IMR-90 (cell line): Measurements from ENCODE around the gene COL1A1. TPM values are rescaled to one million over a fixed set of nuclear protein-coding genes. Genes with fewer than 3 reads are reported as not detected.

Experiments used
- ATAC-seq: fragments of 200-7000 bp; cut with Tn5 transposase; 2 replicates; pipeline ENCODE4 v1.9.1; 2020; ENCODE audit warnings: low read depth, mild to moderate bottlenecking, moderate library complexity
- BruUV-seq: library from RNA; stranded (reverse); fragments of 400-500 nt; replicated peaks from 2 replicates; lab custom pipeline; 2021; lab: Mats Ljungman, UMichigan
- CTCF ChIA-PET: fragments of 300-600 bp; formaldehyde crosslinking; extraction: SDS; loops from one replicate; lab custom pipeline; 2021; ENCODE audit warnings: antibody characterized with exemption; lab: Yijun Ruan, JAX
- POLR2A ChIA-PET: fragments of 300-600 bp; sonication (Branson Sonifier 250); formaldehyde crosslinking; loops from one replicate; lab custom pipeline; 2022; ENCODE audit warnings: antibody characterized with exemption; ENCODE audit not compliant: unreplicated experiment; lab: Charles Lee
- DNase-seq: peaks from one replicate; pipeline ENCODE4 v3.0.0; 2013
- H2AFZ ChIP-seq: replicated peaks from 2 replicates; pipeline ENCODE3; 2013; ENCODE audit warnings: low read length, mild to moderate bottlenecking; ENCODE audit not compliant: poor library complexity
- H2AK5ac ChIP-seq: 2 replicates; pipeline ENCODE4 v1.6.1; 2013; ENCODE audit warnings: low read depth, low read length, inconsistent platforms
- H2AK9ac ChIP-seq: replicated peaks from 2 replicates; pipeline ENCODE3; 2013; ENCODE audit warnings: mild to moderate bottlenecking, low read depth, low read length, moderate library complexity; ENCODE audit not compliant: poor library complexity
- H2BK120ac ChIP-seq: 2 replicates; pipeline ENCODE4 v1.6.1; 2013; ENCODE audit warnings: low read depth, low read length, inconsistent platforms
- H2BK15ac ChIP-seq: 3 replicates; pipeline ENCODE4 v1.6.1; 2013; ENCODE audit warnings: low read depth, low read length, inconsistent platforms
- H2BK20ac ChIP-seq: 2 replicates; pipeline ENCODE4 v1.6.1; 2013; ENCODE audit warnings: low read depth, mild to moderate bottlenecking, inconsistent platforms, low read length, moderate library complexity
- H2BK5ac ChIP-seq: 2 replicates; pipeline ENCODE4 v1.6.1; 2013; ENCODE audit warnings: mild to moderate bottlenecking, low read depth, low read length, inconsistent platforms; ENCODE audit not compliant: poor library complexity, severe bottlenecking
- H3K14ac ChIP-seq: replicated peaks from 2 replicates; pipeline ENCODE4 v1.6.1; 2013; ENCODE audit warnings: low read depth, low read length, inconsistent platforms
- H3K18ac ChIP-seq: 2 replicates; pipeline ENCODE4 v1.6.1; 2013; ENCODE audit warnings: low read depth, low read length, control low read depth
- H3K23ac ChIP-seq: 2 replicates; pipeline ENCODE4 v1.6.1; 2013; ENCODE audit warnings: low read depth, low read length, inconsistent platforms
- H3K27ac ChIP-seq: 2 replicates; pipeline ENCODE4 v1.5.1; 2013; ENCODE audit warnings: mild to moderate bottlenecking, control low read depth, low read length; ENCODE audit not compliant: insufficient read depth
- H3K27me3 ChIP-seq: 2 replicates; pipeline ENCODE4 v1.6.1; 2013; ENCODE audit warnings: low read length; ENCODE audit not compliant: control insufficient read depth, insufficient read depth
- H3K36me3 ChIP-seq: 2 replicates; pipeline ENCODE4 v1.6.1; 2013; ENCODE audit warnings: low read length, mixed read lengths; ENCODE audit not compliant: control insufficient read depth, insufficient read depth
- H3K4ac ChIP-seq: 2 replicates; pipeline ENCODE4 v1.6.1; 2013; ENCODE audit warnings: low read depth, low read length, inconsistent platforms
- H3K4me1 ChIP-seq: 2 replicates; pipeline ENCODE4 v1.6.1; 2013; ENCODE audit warnings: low read length, mixed read lengths; ENCODE audit not compliant: control insufficient read depth, insufficient read depth
- H3K4me2 ChIP-seq: 2 replicates; pipeline ENCODE4 v1.6.1; 2013; ENCODE audit warnings: low read depth, mild to moderate bottlenecking, control low read depth, low read length, moderate library complexity
- H3K4me3 ChIP-seq: 2 replicates; pipeline ENCODE4 v1.5.1; 2013; ENCODE audit warnings: low read depth, mild to moderate bottlenecking, control low read depth, low read length, moderate library complexity; ENCODE audit not compliant: insufficient read depth
- H3K56ac ChIP-seq: 2 replicates; pipeline ENCODE4 v1.6.1; 2013; ENCODE audit warnings: low read length, inconsistent platforms; ENCODE audit not compliant: insufficient read depth; ENCODE audit errors: extremely low read depth
- H3K79me1 ChIP-seq, 2 experiments: 2 replicates each; pipeline ENCODE4 v1.6.1; 2013; ENCODE audit warnings: low read length in 2 of 2, inconsistent platforms in 1 of 2, low read depth in 1 of 2
- H3K9ac ChIP-seq: 2 replicates; pipeline ENCODE4 v1.6.1; 2013; ENCODE audit warnings: low read depth, low read length, control low read depth
- H3K9me1 ChIP-seq: 2 replicates; pipeline ENCODE4 v1.6.1; 2013; ENCODE audit warnings: low read length, inconsistent platforms; ENCODE audit not compliant: insufficient read depth
- H3K9me3 ChIP-seq: 2 replicates; pipeline ENCODE4 v1.6.1; 2013; ENCODE audit warnings: low read length; ENCODE audit not compliant: control insufficient read depth, insufficient read depth
- H4K20me1 ChIP-seq: 2 replicates; pipeline ENCODE4 v1.6.1; 2013; ENCODE audit warnings: low read length, inconsistent platforms; ENCODE audit not compliant: insufficient read depth
- H4K5ac ChIP-seq: 2 replicates; pipeline ENCODE4 v1.6.1; 2013; ENCODE audit warnings: mild to moderate bottlenecking, low read depth, low read length, control low read depth
- H4K8ac ChIP-seq, 2 experiments: 2 replicates each; pipeline ENCODE4 v1.6.1; 2013; ENCODE audit warnings: low read depth in 2 of 2, low read length in 2 of 2, control low read depth in 1 of 2, inconsistent platforms in 1 of 2
- H4K91ac ChIP-seq: 2 replicates; pipeline ENCODE4 v1.6.1; 2013; ENCODE audit warnings: low read depth, low read length, inconsistent platforms; ENCODE audit not compliant: insufficient read depth
- BHLHE40 ChIP-seq: fragments of 150-350 bp; IDR thresholded peaks from 2 replicates; pipeline ENCODE4 v1.6.1; 2016; ENCODE audit warnings: mild to moderate bottlenecking, low read depth, low read length
- CHD1 ChIP-seq: IDR thresholded peaks from 2 replicates; pipeline ENCODE4 v1.6.1; 2012; ENCODE audit warnings: low read depth, low read length, improper control_type of control experiment
- MXI1 ChIP-seq: IDR thresholded peaks from 2 replicates; pipeline ENCODE4 v1.6.1; 2012; ENCODE audit warnings: low read depth, mild to moderate bottlenecking, low read length, moderate library complexity, borderline replicate concordance
- POLR2A ChIP-seq: IDR thresholded peaks from 2 replicates; pipeline ENCODE4 v1.6.1; 2012; ENCODE audit warnings: mild to moderate bottlenecking, low read depth, low read length
- RAD21 ChIP-seq: IDR thresholded peaks from 2 replicates; pipeline ENCODE4 v1.6.1; 2012; ENCODE audit warnings: low read length, improper control_type of control experiment
- RFX5 ChIP-seq: IDR thresholded peaks from 2 replicates; pipeline ENCODE4 v1.8.0; 2012; ENCODE audit warnings: low read depth, mild to moderate bottlenecking, low read length, moderate library complexity
- SMC3 ChIP-seq: fragments of 150-350 bp; IDR thresholded peaks from 2 replicates; pipeline ENCODE4 v1.6.1; 2016; ENCODE audit warnings: low read depth, mild to moderate bottlenecking, antibody characterized with exemption, low read length, moderate library complexity
- WGBS, 2 experiments: methylation state at CpG; one replicate each; pipeline versions ENCODE4 v1.1.5 to v1.1.7; 2013; ENCODE audit warnings: missing lambda C conversion rate in 2 of 2; ENCODE audit not compliant: insufficient read length in 1 of 2; ENCODE audit errors: extremely low coverage in 2 of 2; 5-methylcytosine and 5-hydroxymethylcytosine counted together
- dilution Hi-C: fragments of 300-500 bp; cut with HindIII; formaldehyde crosslinking; loops from one replicate; pipeline ENCODE4 v1.14.3; 2018; ENCODE audit warnings: low sequenced_read_pairs; ENCODE audit not compliant: unreplicated experiment
- in situ Hi-C: fragments of 300-500 bp; cut with MboI; formaldehyde crosslinking; loops from 3 replicates; pipeline ENCODE4 v1.14.3; 2019; ENCODE audit warnings: low sequenced_read_pairs, inconsistent platforms, mixed read lengths
- intact Hi-C: fragments of 100-400 bp; cut with micrococcal nuclease; formaldehyde crosslinking; loops from 2 replicates; pipeline ENCODE4 v1.10.0; 2022
- polyA plus RNA-seq, 3 experiments: library from polyadenylated mRNA; depleted of rRNA; stranded (reverse); fragments of >200 nt; gene quantifications; 2 replicates each; pipeline ENCODE4 v1.2.3, GENCODE V29; 2012; ENCODE audit warnings: low replicate concordance in 1 of 3
- total RNA-seq: library from RNA; depleted of rRNA; stranded (reverse); fragments of >200 nt; gene quantifications from 2 replicates; pipeline ENCODE4 v1.2.3, GENCODE V29; 2012
- TF ChIP-seq, protein P1 (sequence below): fragments of 150-350 bp; IDR thresholded peaks from 2 replicates; pipeline ENCODE4 v1.6.1; 2017; ENCODE audit warnings: mild to moderate bottlenecking, antibody characterized with exemption, low read length, low read depth
- TF ChIP-seq, protein P2 (sequence below): conservative IDR thresholded peaks from 2 replicates; pipeline ENCODE4 v1.5.1; 2012; ENCODE audit warnings: mild to moderate bottlenecking, low read depth, low read length, improper control_type of control experiment
- TF ChIP-seq, protein P3 (sequence below): fragments of 150-350 bp; IDR thresholded peaks from 2 replicates; pipeline ENCODE4 v1.6.1; 2016; ENCODE audit warnings: low read depth, mild to moderate bottlenecking, low read length, moderate library complexity, borderline replicate concordance

COL1A1 gene
- total and polyA plus RNA-seq, 2 of the 4 experiments (the other 2 are of a cell fraction): 2,180 to 4,350 TPM

DNA sequence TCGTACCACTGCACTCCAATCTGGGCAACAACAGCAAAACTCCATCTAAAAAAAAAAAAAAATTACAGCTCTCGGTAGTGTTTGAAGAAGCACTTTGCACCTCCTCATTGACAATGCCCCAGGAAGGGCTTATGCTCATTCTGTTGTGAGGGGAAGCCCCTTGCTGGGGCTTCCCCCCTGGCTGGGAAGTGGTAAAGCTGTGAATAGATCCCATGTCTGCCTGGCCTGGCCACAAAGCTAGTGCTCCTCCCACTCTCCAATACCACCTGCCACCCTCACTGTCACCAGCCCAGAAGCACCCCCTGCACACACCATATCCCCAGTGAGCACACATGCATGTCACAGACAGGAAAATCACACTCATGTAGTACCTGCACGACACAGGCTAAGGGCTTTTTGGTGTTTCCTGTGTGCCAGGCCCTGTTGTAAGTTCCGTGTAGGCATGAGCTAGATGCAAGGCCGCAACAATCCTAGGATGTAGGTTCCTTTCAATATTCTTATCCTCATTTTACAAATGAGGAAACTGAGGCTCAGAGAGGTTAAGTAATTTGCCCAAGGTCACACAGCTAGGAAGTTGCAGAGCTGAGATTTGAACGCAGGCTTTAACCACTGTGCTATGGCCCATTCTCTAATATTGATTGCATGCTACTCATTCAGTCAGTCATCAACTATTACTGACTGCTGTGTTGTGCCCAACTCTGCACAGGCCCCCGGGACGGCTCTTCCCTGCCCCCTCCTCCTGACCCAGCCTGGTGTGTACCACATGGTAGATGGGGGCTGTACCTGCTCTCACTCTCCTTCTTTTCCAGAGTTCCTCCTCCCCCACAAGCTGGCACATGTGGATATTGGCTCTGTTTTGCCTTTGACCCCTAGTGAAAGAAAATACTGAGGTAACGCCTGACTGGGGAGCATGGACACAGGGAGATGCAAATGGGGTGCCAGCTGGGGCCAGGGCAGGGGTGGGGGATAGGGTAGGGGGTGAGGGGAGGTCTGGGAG, 11.9 kb upstream of the COL1A1 start:
- no peak for ATAC-seq

More for the DNA sequence above, 11.9 kb upstream of the COL1A1 start:
- Histone ChIP-seq H3K14ac (peak overlapping the region; percentile 70), H3K4me1 (peaks cover 55% of the 10 kb centered on the region), H4K8ac (no peak overlapping the region), H3K27ac (peak overlapping the region; percentile 17; the same call in 1 of the 2 replicates), H4K91ac (peak overlapping the region; percentile 71), H3K4ac (peak overlapping the region; percentile 86), H3K4me3 (no peak overlapping the region), H2AK9ac (peak overlapping the region; percentile 62), H4K5ac (no peak overlapping the region), H2BK120ac (peak overlapping the region; percentile 88), H3K23ac (no peak overlapping the region), H3K4me2 (no peak overlapping the region), H2BK5ac (peak overlapping the region; percentile 36), H3K9me1 (peaks cover 40% of the 10 kb centered on the region), H3K9me3 (no peaks in the 10 kb centered on the region), H3K79me1 (peaks cover 27 to 76% of the 10 kb centered on the region in 2 experiments), H3K56ac (no peak overlapping the region), H2AFZ (no peak overlapping the region), H2BK15ac (peak overlapping the region; percentile 96; the same call in 2 of the 3 replicates), H2AK5ac (peak overlapping the region; percentile 98), H3K9ac (no peak overlapping the region; the same call in 1 of the 2 replicates), H3K18ac (peak overlapping the region; percentile 24; the same call in 1 of the 2 replicates), H3K36me3 (no peaks in the 10 kb centered on the region), H3K27me3 (no peaks in the 10 kb centered on the region), H2BK20ac (peak overlapping the region; percentile 81), H4K20me1 (no peaks in the 10 kb centered on the region)
- BruUV-seq: no TSS peak
- dilution Hi-C loops (no loop called here), in situ Hi-C loops (no loop called here), intact Hi-C loops (no loop called here)
- peak; percentile 51 for DNase-seq
- ChIA-PET CTCF (interaction anchor here (0.7 to 1.6 kb wide), 6 partner anchors 9 to 54 kb away, joined by 3 to 7 read pairs (median 3); no protein-coding TSS in a partner anchor), POLR2A (interaction anchor here (0.6 to 5.7 kb wide), 6 partner anchors 9 to 33 kb away, joined by 3 to 159 read pairs (median 10); partner anchors contain the start of gene COL1A1)
- WGBS, 2 experiments: no CpG with 5 or more reads among the region's 9 CpGs
- TF ChIP-seq, protein P1, sequence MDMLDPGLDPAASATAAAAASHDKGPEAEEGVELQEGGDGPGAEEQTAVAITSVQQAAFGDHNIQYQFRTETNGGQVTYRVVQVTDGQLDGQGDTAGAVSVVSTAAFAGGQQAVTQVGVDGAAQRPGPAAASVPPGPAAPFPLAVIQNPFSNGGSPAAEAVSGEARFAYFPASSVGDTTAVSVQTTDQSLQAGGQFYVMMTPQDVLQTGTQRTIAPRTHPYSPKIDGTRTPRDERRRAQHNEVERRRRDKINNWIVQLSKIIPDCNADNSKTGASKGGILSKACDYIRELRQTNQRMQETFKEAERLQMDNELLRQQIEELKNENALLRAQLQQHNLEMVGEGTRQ: no peak
- TF ChIP-seq RAD21 (peak; percentile 41; the same call in 1 of the 2 replicates), POLR2A (no peak), SMC3 (0 out of 2 replicates have a peak, but pooled peaks have one; percentile 17), MXI1 (no peak), RFX5 (no peak), CHD1 (no peak), BHLHE40 (no peak)
- TF ChIP-seq, protein P2, sequence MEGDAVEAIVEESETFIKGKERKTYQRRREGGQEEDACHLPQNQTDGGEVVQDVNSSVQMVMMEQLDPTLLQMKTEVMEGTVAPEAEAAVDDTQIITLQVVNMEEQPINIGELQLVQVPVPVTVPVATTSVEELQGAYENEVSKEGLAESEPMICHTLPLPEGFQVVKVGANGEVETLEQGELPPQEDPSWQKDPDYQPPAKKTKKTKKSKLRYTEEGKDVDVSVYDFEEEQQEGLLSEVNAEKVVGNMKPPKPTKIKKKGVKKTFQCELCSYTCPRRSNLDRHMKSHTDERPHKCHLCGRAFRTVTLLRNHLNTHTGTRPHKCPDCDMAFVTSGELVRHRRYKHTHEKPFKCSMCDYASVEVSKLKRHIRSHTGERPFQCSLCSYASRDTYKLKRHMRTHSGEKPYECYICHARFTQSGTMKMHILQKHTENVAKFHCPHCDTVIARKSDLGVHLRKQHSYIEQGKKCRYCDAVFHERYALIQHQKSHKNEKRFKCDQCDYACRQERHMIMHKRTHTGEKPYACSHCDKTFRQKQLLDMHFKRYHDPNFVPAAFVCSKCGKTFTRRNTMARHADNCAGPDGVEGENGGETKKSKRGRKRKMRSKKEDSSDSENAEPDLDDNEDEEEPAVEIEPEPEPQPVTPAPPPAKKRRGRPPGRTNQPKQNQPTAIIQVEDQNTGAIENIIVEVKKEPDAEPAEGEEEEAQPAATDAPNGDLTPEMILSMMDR: peak; percentile 27; the same call in 1 of the 2 replicates
- TF ChIP-seq, protein P3, sequence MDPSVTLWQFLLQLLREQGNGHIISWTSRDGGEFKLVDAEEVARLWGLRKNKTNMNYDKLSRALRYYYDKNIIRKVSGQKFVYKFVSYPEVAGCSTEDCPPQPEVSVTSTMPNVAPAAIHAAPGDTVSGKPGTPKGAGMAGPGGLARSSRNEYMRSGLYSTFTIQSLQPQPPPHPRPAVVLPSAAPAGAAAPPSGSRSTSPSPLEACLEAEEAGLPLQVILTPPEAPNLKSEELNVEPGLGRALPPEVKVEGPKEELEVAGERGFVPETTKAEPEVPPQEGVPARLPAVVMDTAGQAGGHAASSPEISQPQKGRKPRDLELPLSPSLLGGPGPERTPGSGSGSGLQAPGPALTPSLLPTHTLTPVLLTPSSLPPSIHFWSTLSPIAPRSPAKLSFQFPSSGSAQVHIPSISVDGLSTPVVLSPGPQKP: no peak
